ENCODE data around the gene TTC23. TPM values are rescaled to one million over a fixed set of nuclear protein-coding genes. Genes with fewer than 3 reads are reported as not detected.
A peak's percentile ranks its signal among the peaks of the same experiment; 100 is the strongest.

The TTC23 gene
- total and polyA plus RNA-seq, 9 of the 15 experiments (the other 6 are each of a cell fraction or from before 2014, with no cell fraction given), result 0.41 to 4.5 (median 2.5) TPM

- Histone ChIP-seq H3K4me1 (replicated peaks in 1 of 2; ENCODE audit: control insufficient read depth in 2 of 2, insufficient read depth in 2 of 2, low read length in 2 of 2) (peaks cover 5 to 25% of the 10 kb centered on the region in 2 experiments; a peak in 3 of 5 replicates), H3K36me3 (ENCODE audit: control insufficient read depth, insufficient read depth, low read length) (no peaks in the 10 kb centered on the region), H3K9me3 (replicated peaks; ENCODE audit: control insufficient read depth, insufficient read depth, low read depth, low read length) (no peaks in the 10 kb centered on the region), H3K79me2 (ENCODE audit: control insufficient read depth, insufficient read depth, low read length) (no peaks in the 10 kb centered on the region), H3K9ac (ENCODE audit: insufficient read depth in 1 of 2, low read depth in 2 of 2, low read length in 2 of 2) (no peak overlapping the region), H3K27ac (ENCODE audit: extremely low read depth, low read depth, low read length) (no peak overlapping the region), H3K4me2 (ENCODE audit: insufficient read depth, low read length) (no peak overlapping the region), H3K27me3 (ENCODE audit: control insufficient read depth in 2 of 2, insufficient read depth in 2 of 2, low read length in 2 of 2) (peaks cover 26 to 70% of the 10 kb centered on the region in 2 experiments), H3K4me3 (no peak overlapping the region), H2AFZ (ENCODE audit: low read depth, low read length) (no peak overlapping the region), H3K9me1 (ENCODE audit: control insufficient read depth, insufficient read depth, low read length) (no peaks in the 10 kb centered on the region), H4K20me1 (replicated peaks; ENCODE audit: control insufficient read depth, insufficient read depth, low read length) (no peaks in the 10 kb centered on the region)
- no peak for ATAC-seq
- no peak for FAIRE-seq
- ChIA-PET CTCF (ENCODE audit: low intra/inter-chr PET ratio) (no interaction called here), POLR2A (no interaction called here)
- in situ Hi-C loops (cut with MboI), result no loop called here
- no TSS peak for BruUV-seq (replicated peaks)
- intact Hi-C loops (cut with micrococcal nuclease), result no loop called here
- DNase-seq (ENCODE audit: extremely low read depth in 1 of 4, low spot score in 3 of 4), result no peak
- TF ChIP-seq ZNF24 (IDR thresholded peaks at IDR 0.05), result peak; percentile 63; the same call in 1 of the 2 replicates
- no peak for TF ChIP-seq SMAD4 (CRISPR knock-in tag; conservative IDR thresholded peaks at IDR 0.05)
- 4% methylated on average over 3 of the region's 3 CpGs for WGBS (ENCODE audit: insufficient coverage, low coverage, missing lambda C conversion rate)
Observed at GRCh38 chr15:99127773-99128172, 121.6 kb downstream of the TTC23 start.

GRCh38 chr15:99126930-99127329 is 122.5 kb downstream of the TTC23 start:
- DNase-seq (ENCODE audit: extremely low read depth in 1 of 4, low spot score in 3 of 4), result no peak
- ATAC-seq, result no peak
- TF ChIP-seq ZFP30 (CRISPR knock-in tag; IDR thresholded peaks at IDR 0.05; ENCODE audit: borderline replicate concordance) (no peak), MCM2 (IDR thresholded peaks at IDR 0.05; ENCODE audit: low read depth) (no peak), GATA2 (CRISPR knock-in tag; IDR thresholded peaks at IDR 0.05) (no peak), DNMT1 (IDR thresholded peaks at IDR 0.05) (no peak), KDM1A (IDR thresholded peaks at IDR 0.05) (no peak), ZNF644 (tag; IDR thresholded peaks at IDR 0.05; ENCODE audit: low read depth) (no peak), NBN (IDR thresholded peaks at IDR 0.05; ENCODE audit: low read depth) (no peak), TEAD2 (tag; IDR thresholded peaks at IDR 0.05) (no peak), ELF4 (CRISPR knock-in tag; IDR thresholded peaks at IDR 0.05) (no peak), PTBP1 (IDR thresholded peaks at IDR 0.05; ENCODE audit: low read depth, low read length) (no peak), RNF2 (IDR thresholded peaks at IDR 0.05) (no peak), RBBP5 (IDR thresholded peaks at IDR 0.05; ENCODE audit: borderline replicate concordance, insufficient read depth, low read length, poor library complexity, severe bottlenecking) (no peak)

More at GRCh38 chr15:99126930-99127329, 122.5 kb downstream of the TTC23 start:
- H3K4me2 ChIP-seq (ENCODE audit: insufficient read depth, low read length), result no peak overlapping the region
- H3K4me3 ChIP-seq, result no peak overlapping the region
- no peaks in the 10 kb centered on the region for H3K9me3 ChIP-seq (replicated peaks; ENCODE audit: control insufficient read depth, insufficient read depth, low read depth, low read length)
- H3K27ac ChIP-seq (ENCODE audit: extremely low read depth, low read depth, low read length), result no peak overlapping the region
- no TSS peak for BruUV-seq (replicated peaks)
- CTCF ChIA-PET (ENCODE audit: low intra/inter-chr PET ratio), result no interaction called here
- intact Hi-C loops (cut with micrococcal nuclease) (no loop called here), in situ Hi-C loops (cut with MboI) (no loop called here)
- H2AFZ ChIP-seq (ENCODE audit: low read depth, low read length), result no peak overlapping the region
- peaks cover 5 to 25% of the 10 kb centered on the region in 2 experiments; a peak in 3 of 5 replicates for H3K4me1 ChIP-seq (replicated peaks in 1 of 2; ENCODE audit: control insufficient read depth in 2 of 2, insufficient read depth in 2 of 2, low read length in 2 of 2)
- no peak for FAIRE-seq
- no peaks in the 10 kb centered on the region for H3K36me3 ChIP-seq (ENCODE audit: control insufficient read depth, insufficient read depth, low read length)
- no peaks in the 10 kb centered on the region for H4K20me1 ChIP-seq (replicated peaks; ENCODE audit: control insufficient read depth, insufficient read depth, low read length)
- no peak overlapping the region for H3K9ac ChIP-seq (ENCODE audit: insufficient read depth in 1 of 2, low read depth in 2 of 2, low read length in 2 of 2)
- POLR2A ChIA-PET, result no interaction called here
- peaks cover 18 to 61% of the 10 kb centered on the region in 2 experiments for H3K27me3 ChIP-seq (ENCODE audit: control insufficient read depth in 2 of 2, insufficient read depth in 2 of 2, low read length in 2 of 2)
- WGBS (ENCODE audit: insufficient coverage, low coverage, missing lambda C conversion rate), result 37% methylated on average over 3 of the region's 3 CpGs
- no peaks in the 10 kb centered on the region for H3K9me1 ChIP-seq (ENCODE audit: control insufficient read depth, insufficient read depth, low read length)
- no peaks in the 10 kb centered on the region for H3K79me2 ChIP-seq (ENCODE audit: control insufficient read depth, insufficient read depth, low read length)

All from K562 (cell line).